GM21786 (cell line): ENCODE data around the gene TBP.

ENCODE experiments used
- ATAC-seq: cut with Tn5 transposase; IDR thresholded peaks from one replicate; pipeline ENCODE4 v1.9.1; 2021; ENCODE audit not compliant: unreplicated experiment

TBP gene

GRCh38 chr6:170533792-170534191 lies 20.4 kb upstream of the TBP start:
- no peak for ATAC-seq

GRCh38 chr6:170535004-170535403 lies 19.2 kb upstream of the TBP start:
- ATAC-seq = no peak

GRCh38 chr6:170536671-170537070 lies 17.5 kb upstream of the TBP start:
- no peak for ATAC-seq

- ATAC-seq = no peak
Measured at GRCh38 chr6:170537329-170537728, 16.8 kb upstream of the TBP start.

GRCh38 chr6:170542031-170542719 lies 12.0 kb upstream of the TBP start:
- ATAC-seq = no peak

- ATAC-seq = no peak
Measured at GRCh38 chr6:170545405-170545804, 8.8 kb upstream of the TBP start.

- peak; percentile 62 for ATAC-seq
Measured at GRCh38 chr6:170552765-170553533, 1.2 kb upstream of the TBP start, which contains the start of gene PSMB1. PSMB1 (minus strand) TSS chr6:170553307; CDS start chr6:170553242, 65 bp downstream.

GRCh38 chr6:170553534-170554012 lies 596 bp upstream of the TBP start:
- ATAC-seq = peak; percentile 23

GRCh38 chr6:170554796-170555137 lies 598 bp downstream of the TBP start:
- ATAC-seq = no peak

GRCh38 chr6:170555305-170555704 lies 1.1 kb downstream of the TBP start:
- no peak for ATAC-seq

- ATAC-seq = no peak
Measured at GRCh38 chr6:170561555-170561954, 7.4 kb downstream of the TBP start.

GRCh38 chr6:170564936-170565530 lies 10.9 kb downstream of the TBP start:
- no peak for ATAC-seq

- ATAC-seq = no peak
Measured at GRCh38 chr6:170572704-170573466, 18.7 kb downstream of the TBP start.

GRCh38 chr6:170575250-170575649 lies 21.1 kb downstream of the TBP start:
- ATAC-seq = no peak

GRCh38 chr6:170578909-170579308 lies 24.7 kb downstream of the TBP start:
- no peak for ATAC-seq

- ATAC-seq = no peak
Measured at GRCh38 chr6:170583756-170584180, 29.6 kb downstream of the TBP start.

- ATAC-seq = peak; percentile 97
Measured at GRCh38 chr6:170584181-170584953, 30.2 kb downstream of the TBP start, which contains the start of gene PDCD2. PDCD2 (minus strand) TSS chr6:170584637; CDS start chr6:170584581, 56 bp downstream.

GRCh38 chr6:170584954-170585498 lies 30.9 kb downstream of the TBP start:
- peak; percentile 28 for ATAC-seq

- ATAC-seq = no peak
Measured at GRCh38 chr6:170590725-170591124, 36.6 kb downstream of the TBP start.

GRCh38 chr6:170596426-170596825 lies 42.3 kb downstream of the TBP start:
- ATAC-seq = no peak
